ENCODE data around the gene STK38L. TPM values are rescaled to one million over a fixed set of nuclear protein-coding genes. Genes with fewer than 3 reads are reported as not detected.

Gene STK38L
- total RNA-seq, 1 experiment from 2014 or later: 25.2 TPM

- H3K36me3 ChIP-seq (ENCODE audit: control insufficient read depth, insufficient read depth, low read length): no peaks in the 10 kb centered on the region
- H3K9me3 ChIP-seq (ENCODE audit: control insufficient read depth, insufficient read depth, low read depth, low read length): no peaks in the 10 kb centered on the region
- BruUV-seq (replicated peaks): no TSS peak
- H3K27ac ChIP-seq (ENCODE audit: low read length): no peak overlapping the region
- no peak for ATAC-seq
- intact Hi-C loops (cut with micrococcal nuclease; ENCODE audit: unreplicated experiment) (no loop called here), in situ Hi-C loops (cut with HindIII; ENCODE audit: low pct_unique_long_range_greater_than_20kb, low sequenced_read_pairs) (no loop called here)
- DNase-seq (ENCODE audit: low read depth, low spot score): no peak
- no peak for TF ChIP-seq POLR2AphosphoS5 (IDR thresholded peaks at IDR 0.05; ENCODE audit: low read depth, low read length)
- TF ChIP-seq REST (IDR thresholded peaks at IDR 0.05; ENCODE audit: insufficient read depth in 1 of 2, low read depth in 2 of 2, low read length in 1 of 2): no peak
- TF ChIP-seq TCF7L2 (IDR thresholded peaks at IDR 0.05; ENCODE audit: low read depth, low read length): no peak
- TF ChIP-seq SIN3A (IDR thresholded peaks at IDR 0.05; ENCODE audit: borderline replicate concordance, insufficient read depth, low read depth, low read length): no peak
- TF ChIP-seq CTCF (IDR thresholded peaks at IDR 0.05): no peak
- H3K27me3 ChIP-seq (ENCODE audit: control insufficient read depth, insufficient read depth, low read length): peaks cover 4% of the 10 kb centered on the region; the same call in 1 of the 2 replicates
- no peak overlapping the region for H3K4me3 ChIP-seq (ENCODE audit: low read depth in 2 of 2, low read length in 2 of 2)
- ChIA-PET CTCF (no interaction called here), POLR2A (no interaction called here)
- H3K4me1 ChIP-seq (ENCODE audit: control insufficient read depth, insufficient read depth, low read length): no peaks in the 10 kb centered on the region
These were observed 24.4 kb upstream of the STK38L start for GRCh38 chr12:27219693-27220054.

GRCh38 chr12:27220055-27220987 lies 23.8 kb upstream of the STK38L start:
- ChIA-PET POLR2A (no interaction called here), CTCF (no interaction called here)
- Histone ChIP-seq H3K27ac (ENCODE audit: low read length) (no peak overlapping the region), H3K36me3 (ENCODE audit: control insufficient read depth, insufficient read depth, low read length) (no peaks in the 10 kb centered on the region), H3K27me3 (ENCODE audit: control insufficient read depth, insufficient read depth, low read length) (peaks cover 4% of the 10 kb centered on the region; the same call in 1 of the 2 replicates), H3K4me1 (ENCODE audit: control insufficient read depth, insufficient read depth, low read length) (no peaks in the 10 kb centered on the region), H3K9me3 (ENCODE audit: control insufficient read depth, insufficient read depth, low read depth, low read length) (no peaks in the 10 kb centered on the region), H3K4me3 (ENCODE audit: low read depth in 2 of 2, low read length in 2 of 2) (no peak overlapping the region)
- intact Hi-C loops (cut with micrococcal nuclease; ENCODE audit: unreplicated experiment): no loop called here
- DNase-seq (ENCODE audit: low read depth, low spot score): no peak
- no peak for ATAC-seq
- no TSS peak for BruUV-seq (replicated peaks)
- no peak for TF ChIP-seq TCF7L2 (IDR thresholded peaks at IDR 0.05; ENCODE audit: low read depth, low read length)
- in situ Hi-C loops (cut with HindIII; ENCODE audit: low pct_unique_long_range_greater_than_20kb, low sequenced_read_pairs): no loop called here

GRCh38 chr12:27220988-27221345 lies 23.1 kb upstream of the STK38L start:
- Histone ChIP-seq H3K9me3 (ENCODE audit: control insufficient read depth, insufficient read depth, low read depth, low read length) (no peaks in the 10 kb centered on the region), H3K27ac (ENCODE audit: low read length) (no peak overlapping the region), H3K4me3 (ENCODE audit: low read depth in 2 of 2, low read length in 2 of 2) (no peak overlapping the region), H3K27me3 (ENCODE audit: control insufficient read depth, insufficient read depth, low read length) (peaks cover 4% of the 10 kb centered on the region; the same call in 1 of the 2 replicates), H3K4me1 (ENCODE audit: control insufficient read depth, insufficient read depth, low read length) (no peaks in the 10 kb centered on the region), H3K36me3 (ENCODE audit: control insufficient read depth, insufficient read depth, low read length) (no peaks in the 10 kb centered on the region)
- CTCF ChIA-PET: no interaction called here
- ATAC-seq (no peak), DNase-seq (ENCODE audit: low read depth, low spot score) (no peak)
- in situ Hi-C loops (cut with HindIII; ENCODE audit: low pct_unique_long_range_greater_than_20kb, low sequenced_read_pairs) (no loop called here), intact Hi-C loops (cut with micrococcal nuclease; ENCODE audit: unreplicated experiment) (no loop called here)
- TF ChIP-seq CTCF (IDR thresholded peaks at IDR 0.05) (no peak), TCF7L2 (IDR thresholded peaks at IDR 0.05; ENCODE audit: low read depth, low read length) (no peak), REST (IDR thresholded peaks at IDR 0.05; ENCODE audit: insufficient read depth in 1 of 2, low read depth in 2 of 2, low read length in 1 of 2) (no peak), POLR2AphosphoS5 (IDR thresholded peaks at IDR 0.05; ENCODE audit: low read depth, low read length) (no peak), SIN3A (IDR thresholded peaks at IDR 0.05; ENCODE audit: borderline replicate concordance, insufficient read depth, low read depth, low read length) (no peak)
- BruUV-seq (replicated peaks): no TSS peak
- POLR2A ChIA-PET: no interaction called here
